ENCODE data around the gene BEX2. TPM values are rescaled to one million over a fixed set of nuclear protein-coding genes. Genes with fewer than 3 reads are reported as not detected.
"Not testable (repeated sequence)": the region's sequence is repeated elsewhere in the genome, so short reads cannot be mapped to it uniquely, and the experiment has no call there.

BEX2 gene
- 1 to 10 TPM; 4.9 to 5.3 TPM for total RNA-seq

DNA sequence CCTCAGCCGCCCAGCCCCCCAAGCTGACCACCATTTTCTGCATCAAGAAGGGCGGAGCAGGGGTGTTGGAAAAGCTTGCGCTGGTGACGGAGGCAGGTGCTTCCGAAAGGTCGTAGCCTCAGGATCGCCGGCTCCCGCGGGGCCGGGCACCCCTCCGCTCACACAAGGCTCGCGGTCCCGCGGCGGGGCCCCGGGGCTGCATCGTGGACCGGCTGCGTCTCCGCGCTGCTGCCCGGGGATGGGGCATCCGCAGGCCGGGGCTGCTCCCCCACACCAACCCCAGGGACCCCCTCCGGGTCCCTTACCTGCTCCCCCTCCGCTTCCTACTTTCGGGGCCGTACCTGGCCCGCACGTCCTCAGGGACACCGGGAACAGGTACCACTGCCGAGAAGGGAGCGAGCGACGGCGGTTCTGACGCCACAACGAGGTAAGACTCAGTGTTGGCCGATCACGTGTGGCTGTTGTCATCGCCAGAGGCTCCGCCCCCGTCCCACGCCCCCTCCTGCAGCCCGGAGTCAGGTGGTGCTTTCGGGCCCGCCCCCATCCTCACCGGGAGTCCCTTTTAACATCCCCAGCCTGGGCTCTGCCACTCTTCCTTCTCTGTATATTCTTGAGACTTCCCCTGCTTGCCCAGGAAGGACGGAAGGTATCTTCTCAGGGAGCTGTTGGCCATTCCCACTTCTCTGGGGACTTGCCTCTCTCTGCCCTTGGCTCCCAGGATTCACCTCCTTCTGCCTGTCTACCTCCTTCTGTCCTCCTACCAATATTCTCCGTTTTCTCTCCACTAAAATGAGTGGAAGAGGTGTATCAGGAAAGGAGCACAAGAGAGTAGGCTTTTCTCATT is at the start of gene BEX2:
BEX2 (minus strand) TSS at position 436 of the 844 bp plus-strand sequence. CDS start 1,014 bp downstream, outside the sequence.
- ChIA-PET POLR2A (interaction anchor here (0.6 kb wide), 1 partner anchor 14 kb away, joined by 3 read pairs; no protein-coding TSS in a partner anchor), CTCF (no interaction called here)

DNA sequence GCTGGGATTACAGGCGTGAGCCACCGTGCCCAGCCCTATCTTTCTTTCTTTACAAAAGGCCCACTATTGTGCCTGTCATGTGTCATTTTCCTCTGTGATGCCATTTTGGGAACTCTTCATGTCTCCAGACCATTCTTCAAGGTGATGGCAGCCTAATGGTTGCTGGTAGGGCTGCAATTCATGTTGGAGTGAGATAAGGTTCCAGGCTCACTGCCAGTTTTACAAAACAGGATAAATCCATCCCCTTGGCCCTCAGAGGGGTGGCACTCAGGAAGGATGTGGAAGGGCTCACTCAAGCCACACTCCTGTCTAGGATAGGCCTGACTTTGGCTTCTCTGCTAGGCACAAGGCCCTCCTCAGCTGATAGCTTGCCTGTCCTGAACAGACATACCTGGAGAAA is 49.3 kb upstream of the BEX2 start:
- no peaks in the 10 kb centered on the region for H3K36me3 Mint-ChIP-seq (ENCODE audit: low read depth)
- DNase-seq (no peak), ATAC-seq (no peak)
- H3K9me3 Mint-ChIP-seq (ENCODE audit: insufficient read depth), result no peaks in the 10 kb centered on the region
- CTCF ChIA-PET, result no interaction called here
- POLR2A ChIA-PET, result no interaction called here
- no peak overlapping the region for H3K4me3 Mint-ChIP-seq
- no peaks in the 10 kb centered on the region for H3K27me3 Mint-ChIP-seq (ENCODE audit: low read depth)
- peaks cover 7% of the 10 kb centered on the region for H3K4me1 Mint-ChIP-seq (ENCODE audit: low read depth)
- no peak overlapping the region for H3K27ac Mint-ChIP-seq

More for the DNA sequence above, at the start of gene BEX2:
- Mint-ChIP-seq H3K27ac (no peak within 1 kb of the TSS), H3K27me3 (ENCODE audit: low read depth) (no peaks in the 10 kb centered on the region), H3K4me1 (ENCODE audit: low read depth) (no peaks in the 10 kb centered on the region), H3K9me3 (ENCODE audit: insufficient read depth) (no peaks in the 10 kb centered on the region), H3K36me3 (ENCODE audit: low read depth) (no peaks in the 10 kb centered on the region), H3K4me3 (peak within 1 kb of the TSS; percentile 66)
- DNase-seq (peak; percentile 85), ATAC-seq (peak; percentile 100)

DNA sequence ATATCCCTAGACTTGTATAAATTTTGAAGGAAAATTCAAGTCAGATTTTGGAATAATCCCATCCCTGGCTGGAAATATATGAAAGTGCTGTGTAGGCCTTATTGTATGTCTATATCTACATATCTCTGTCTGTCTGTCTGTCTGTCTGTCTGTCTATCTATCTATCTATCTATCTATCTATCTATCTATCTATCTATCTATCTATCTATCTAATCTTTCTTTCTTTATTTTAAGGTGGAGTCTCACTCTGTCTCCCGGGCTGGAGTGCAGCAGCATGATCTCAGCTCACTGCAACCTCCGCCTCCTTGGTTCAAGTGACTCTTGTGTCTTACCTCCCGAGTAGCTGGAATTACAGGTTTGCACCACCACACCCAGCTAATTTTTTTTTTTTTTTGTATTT is 48.8 kb upstream of the BEX2 start:
- ATAC-seq; CTCF ChIA-PET; DNase-seq; H3K4me3 Mint-ChIP-seq; H3K27me3 Mint-ChIP-seq (ENCODE audit: low read depth); POLR2A ChIA-PET; H3K4me1 Mint-ChIP-seq (ENCODE audit: low read depth); H3K9me3 Mint-ChIP-seq (ENCODE audit: insufficient read depth); H3K36me3 Mint-ChIP-seq (ENCODE audit: low read depth); H3K27ac Mint-ChIP-seq: not testable (repeated sequence)

DNA sequence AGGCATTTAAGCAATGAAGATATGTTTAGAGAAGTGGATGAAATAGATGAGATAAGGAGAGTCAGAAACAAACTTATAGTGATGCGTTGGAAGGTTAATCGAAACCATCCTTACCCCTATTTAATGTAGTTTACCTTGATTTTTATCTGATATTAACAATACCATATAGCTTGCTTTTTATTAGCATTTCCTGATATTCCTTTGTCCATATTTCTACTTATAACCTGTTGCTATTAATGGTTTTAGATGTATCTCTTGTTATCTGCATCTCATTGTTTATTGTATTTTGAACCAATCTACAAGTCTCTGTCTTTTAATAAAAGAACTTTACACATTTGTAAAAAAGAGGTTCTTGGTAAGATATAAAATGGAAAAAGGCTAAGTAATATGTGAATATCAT is 47.1 kb upstream of the BEX2 start:
- POLR2A ChIA-PET, result no interaction called here
- Mint-ChIP-seq H3K36me3 (ENCODE audit: low read depth) (no peaks in the 10 kb centered on the region), H3K27ac (no peak overlapping the region), H3K4me1 (ENCODE audit: low read depth) (peaks cover 7% of the 10 kb centered on the region), H3K27me3 (ENCODE audit: low read depth) (peaks cover 3% of the 10 kb centered on the region), H3K4me3 (no peak overlapping the region), H3K9me3 (ENCODE audit: insufficient read depth) (no peaks in the 10 kb centered on the region)
- ATAC-seq (no peak), DNase-seq (no peak)
- CTCF ChIA-PET, result no interaction called here

DNA sequence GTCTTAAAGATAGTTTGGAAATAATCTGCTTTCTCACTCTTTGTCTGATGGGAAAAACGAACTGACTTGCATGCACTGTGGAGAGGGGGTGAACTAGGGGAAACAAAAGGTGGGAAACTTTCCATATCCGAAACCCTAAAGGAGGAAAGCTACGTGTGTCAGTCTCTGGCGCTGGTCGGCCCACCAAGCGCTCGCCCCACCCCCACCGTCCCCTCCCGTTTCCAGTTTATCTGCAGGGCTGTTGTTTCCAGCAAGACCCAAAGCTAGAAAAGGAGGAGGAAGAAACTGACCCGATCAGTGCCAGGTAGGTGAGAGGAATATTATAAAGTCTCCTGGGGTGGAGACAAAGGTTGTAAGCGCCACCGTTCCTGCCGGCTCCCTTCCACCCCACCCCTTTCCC is 46.1 kb upstream of the BEX2 start:
- CTCF ChIA-PET, result interaction anchor here (0.7 to 1.1 kb wide), 2 partner anchors 11 to 107 kb away, joined by 3 read pairs; no protein-coding TSS in a partner anchor
- peaks cover 3% of the 10 kb centered on the region for H3K27me3 Mint-ChIP-seq (ENCODE audit: low read depth)
- H3K4me1 Mint-ChIP-seq (ENCODE audit: low read depth), result peaks cover 7% of the 10 kb centered on the region
- H3K4me3 Mint-ChIP-seq, result peak overlapping the region; percentile 79
- POLR2A ChIA-PET, result no interaction called here
- H3K27ac Mint-ChIP-seq, result peak overlapping the region; percentile 46
- DNase-seq (no peak), ATAC-seq (no peak)
- no peaks in the 10 kb centered on the region for H3K36me3 Mint-ChIP-seq (ENCODE audit: low read depth)
- H3K9me3 Mint-ChIP-seq (ENCODE audit: insufficient read depth), result no peaks in the 10 kb centered on the region

DNA sequence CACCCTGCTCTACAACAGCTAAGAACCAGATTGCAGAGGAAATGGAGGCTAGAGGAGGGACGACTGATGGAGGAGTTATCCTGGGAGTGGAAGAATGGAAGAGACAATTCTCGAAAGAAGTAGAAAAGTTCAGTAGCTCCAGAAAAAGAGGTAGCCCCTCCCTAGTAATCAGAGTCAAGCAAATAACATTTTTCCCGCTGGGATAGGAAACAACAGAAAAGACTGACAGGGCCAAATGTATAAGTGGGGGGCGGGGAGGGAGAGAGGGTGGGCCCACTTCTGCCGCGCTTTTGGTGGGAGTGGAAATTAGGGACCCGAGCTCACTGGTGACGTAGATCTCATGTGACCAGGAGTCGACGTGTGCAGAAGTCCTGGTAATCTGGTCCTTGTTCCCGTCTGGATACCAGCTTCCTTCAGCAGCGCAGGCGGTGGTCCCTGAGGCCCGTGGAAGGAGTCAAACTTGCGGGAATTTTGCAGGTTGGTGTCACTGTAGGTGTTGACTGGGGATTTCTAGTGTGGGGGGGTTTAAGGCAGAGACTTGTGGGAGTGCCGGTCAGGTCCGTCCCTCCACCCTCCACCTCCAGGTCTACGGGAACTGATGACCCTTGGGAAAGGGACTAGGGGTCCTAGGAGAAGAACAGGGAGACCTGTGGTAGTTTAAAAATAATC is 45.5 kb upstream of the BEX2 start, which contains the start of gene TCEAL9:
TCEAL9 (plus strand) TSS at position 377 of the 669 bp plus-strand sequence. CDS start 1,179 bp downstream, outside the sequence.
- peak within 1 kb of the TSS; percentile 46 for H3K27ac Mint-ChIP-seq
- POLR2A ChIA-PET, result no interaction called here
- CTCF ChIA-PET, result interaction anchor here (1.1 kb wide), 1 partner anchor 11 kb away, joined by 3 read pairs; no protein-coding TSS in a partner anchor

DNA sequence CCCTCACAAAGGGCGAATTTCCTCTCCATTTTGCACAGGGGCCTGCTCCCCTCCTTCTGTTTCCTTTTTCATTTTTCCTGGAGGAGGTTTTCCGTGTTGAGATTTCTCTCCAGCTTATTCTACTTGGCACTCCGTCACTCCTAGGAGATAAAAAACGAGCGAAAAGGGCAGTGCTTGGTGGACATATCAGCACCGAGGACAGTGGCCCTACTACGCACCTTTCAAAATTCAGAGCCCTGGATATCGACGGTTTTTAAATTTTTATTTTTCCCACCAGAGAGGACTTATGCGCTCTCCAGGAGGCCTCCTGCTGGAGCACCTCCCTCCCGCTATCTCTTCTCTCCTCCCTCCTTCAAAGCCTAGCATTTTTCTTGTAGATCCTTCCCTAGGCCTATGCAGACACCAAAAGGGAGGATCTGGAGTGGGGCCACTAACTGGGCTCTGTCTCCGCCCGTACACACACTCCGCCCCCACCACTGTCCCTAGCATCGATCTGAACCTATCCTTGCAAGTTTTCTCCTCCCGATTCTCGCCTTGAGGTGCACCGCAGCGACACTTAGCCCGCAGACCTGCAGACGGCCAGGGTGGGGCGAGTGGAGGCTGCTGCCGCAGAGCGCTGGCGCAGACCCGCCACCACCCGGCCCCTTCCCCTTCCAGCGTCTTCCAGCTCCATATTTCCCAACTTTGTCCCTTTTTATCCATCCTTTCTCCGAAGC is 37.0 kb upstream of the BEX2 start:
- no peaks in the 10 kb centered on the region for H3K9me3 Mint-ChIP-seq (ENCODE audit: insufficient read depth)
- POLR2A ChIA-PET, result no interaction called here
- H3K36me3 Mint-ChIP-seq (ENCODE audit: low read depth), result no peaks in the 10 kb centered on the region
- peaks cover 2% of the 10 kb centered on the region for H3K4me1 Mint-ChIP-seq (ENCODE audit: low read depth)
- no peak for DNase-seq
- CTCF ChIA-PET, result no interaction called here
- no peak for ATAC-seq
- peaks cover 4% of the 10 kb centered on the region for H3K27me3 Mint-ChIP-seq (ENCODE audit: low read depth)
- no peak overlapping the region for H3K4me3 Mint-ChIP-seq
- no peak overlapping the region for H3K27ac Mint-ChIP-seq

More for the DNA sequence above, 45.5 kb upstream of the BEX2 start, which contains the start of gene TCEAL9:
- peak within 1 kb of the TSS; percentile 79 for H3K4me3 Mint-ChIP-seq
- peaks cover 3% of the 10 kb centered on the region for H3K27me3 Mint-ChIP-seq (ENCODE audit: low read depth)
- DNase-seq, result no peak
- ATAC-seq, result no peak
- peaks cover 7% of the 10 kb centered on the region for H3K4me1 Mint-ChIP-seq (ENCODE audit: low read depth)
- H3K9me3 Mint-ChIP-seq (ENCODE audit: insufficient read depth), result no peaks in the 10 kb centered on the region
- H3K36me3 Mint-ChIP-seq (ENCODE audit: low read depth), result no peaks in the 10 kb centered on the region

DNA sequence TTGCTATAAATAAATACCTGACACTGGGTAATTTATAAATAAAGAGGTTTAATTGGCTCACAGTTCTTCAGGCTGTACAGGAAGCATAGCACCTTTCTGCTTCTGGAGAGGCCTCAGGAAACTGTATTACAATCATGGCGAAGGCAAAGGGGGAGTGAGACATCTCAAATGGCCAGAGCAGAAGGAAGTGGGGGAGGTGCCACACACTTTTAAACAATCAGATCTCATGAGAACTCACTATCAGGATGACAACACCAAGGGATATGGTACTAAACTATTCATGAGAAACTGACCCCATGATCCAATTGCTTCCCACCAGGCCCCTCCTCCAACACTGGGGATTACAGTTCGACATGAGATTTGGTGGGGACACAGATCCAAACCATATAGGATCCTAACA is 33.8 kb upstream of the BEX2 start:
- DNase-seq, result no peak
- no peaks in the 10 kb centered on the region for H3K9me3 Mint-ChIP-seq (ENCODE audit: insufficient read depth)
- H3K27me3 Mint-ChIP-seq (ENCODE audit: low read depth), result peaks cover 10% of the 10 kb centered on the region
- no peak for ATAC-seq
- CTCF ChIA-PET, result no interaction called here
- POLR2A ChIA-PET, result no interaction called here
- peaks cover 2% of the 10 kb centered on the region for H3K4me1 Mint-ChIP-seq (ENCODE audit: low read depth)
- H3K27ac Mint-ChIP-seq, result no peak overlapping the region
- H3K4me3 Mint-ChIP-seq, result no peak overlapping the region
- no peaks in the 10 kb centered on the region for H3K36me3 Mint-ChIP-seq (ENCODE audit: low read depth)

DNA sequence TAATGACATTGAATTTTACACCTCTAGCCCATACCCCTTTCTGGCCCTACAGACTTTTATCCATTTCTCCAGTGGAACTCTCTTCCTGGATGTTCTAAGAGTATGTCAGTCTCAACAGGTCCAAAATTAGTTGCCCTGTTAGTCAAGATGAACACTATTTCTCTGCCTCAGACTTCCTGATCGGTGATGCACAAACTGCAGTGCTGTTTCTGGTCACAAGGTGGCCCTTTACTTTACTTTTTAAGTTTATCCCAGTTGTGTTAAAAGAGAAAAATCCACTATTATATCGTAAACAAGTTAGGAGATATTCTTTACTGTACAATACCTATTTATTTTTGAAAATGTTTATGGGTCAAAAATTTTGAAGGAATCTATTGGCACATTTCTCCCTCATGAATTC is 32.3 kb upstream of the BEX2 start:
- Mint-ChIP-seq H3K4me1 (ENCODE audit: low read depth) (peaks cover 2% of the 10 kb centered on the region), H3K4me3 (no peak overlapping the region), H3K27me3 (ENCODE audit: low read depth) (peaks cover 10% of the 10 kb centered on the region), H3K36me3 (ENCODE audit: low read depth) (no peaks in the 10 kb centered on the region), H3K27ac (no peak overlapping the region), H3K9me3 (ENCODE audit: insufficient read depth) (no peaks in the 10 kb centered on the region)
- CTCF ChIA-PET, result interaction anchor here (0.7 to 1.4 kb wide), 3 partner anchors 121 to 147 kb away, joined by 3 to 9 read pairs (median 3); no protein-coding TSS in a partner anchor
- DNase-seq (peak; percentile 46), ATAC-seq (no peak)
- POLR2A ChIA-PET, result no interaction called here

DNA sequence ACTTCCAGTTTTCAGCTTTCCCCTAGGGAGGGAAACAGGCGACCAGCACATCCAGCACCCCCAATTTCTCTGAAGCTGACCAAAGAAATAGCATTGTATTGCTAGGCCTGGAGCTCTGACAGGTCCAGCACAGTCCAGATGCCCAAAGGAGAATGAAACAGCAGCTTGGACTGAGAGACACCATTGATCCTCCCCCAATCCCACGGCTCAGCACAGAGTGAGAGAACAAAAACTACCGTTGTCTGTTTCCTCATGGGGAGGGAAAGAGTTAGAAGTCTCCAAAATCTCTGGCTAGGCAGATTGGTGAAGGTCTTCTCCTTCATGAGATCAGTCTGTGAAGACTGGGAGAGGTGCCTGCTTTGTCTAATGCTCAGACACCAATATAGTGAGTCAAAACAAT is 27.9 kb upstream of the BEX2 start:
- Mint-ChIP-seq H3K9me3 (ENCODE audit: insufficient read depth) (no peaks in the 10 kb centered on the region), H3K4me3 (no peak overlapping the region), H3K4me1 (ENCODE audit: low read depth) (peaks cover 2% of the 10 kb centered on the region), H3K27me3 (ENCODE audit: low read depth) (peaks cover 13% of the 10 kb centered on the region), H3K27ac (no peak overlapping the region), H3K36me3 (ENCODE audit: low read depth) (no peaks in the 10 kb centered on the region)
- no peak for ATAC-seq
- no peak for DNase-seq
- CTCF ChIA-PET, result interaction anchor here (0.6 to 1.3 kb wide), 3 partner anchors 9 to 328 kb away, joined by 3 read pairs; partner anchors contain the start of gene TCEAL7
- POLR2A ChIA-PET, result no interaction called here

DNA sequence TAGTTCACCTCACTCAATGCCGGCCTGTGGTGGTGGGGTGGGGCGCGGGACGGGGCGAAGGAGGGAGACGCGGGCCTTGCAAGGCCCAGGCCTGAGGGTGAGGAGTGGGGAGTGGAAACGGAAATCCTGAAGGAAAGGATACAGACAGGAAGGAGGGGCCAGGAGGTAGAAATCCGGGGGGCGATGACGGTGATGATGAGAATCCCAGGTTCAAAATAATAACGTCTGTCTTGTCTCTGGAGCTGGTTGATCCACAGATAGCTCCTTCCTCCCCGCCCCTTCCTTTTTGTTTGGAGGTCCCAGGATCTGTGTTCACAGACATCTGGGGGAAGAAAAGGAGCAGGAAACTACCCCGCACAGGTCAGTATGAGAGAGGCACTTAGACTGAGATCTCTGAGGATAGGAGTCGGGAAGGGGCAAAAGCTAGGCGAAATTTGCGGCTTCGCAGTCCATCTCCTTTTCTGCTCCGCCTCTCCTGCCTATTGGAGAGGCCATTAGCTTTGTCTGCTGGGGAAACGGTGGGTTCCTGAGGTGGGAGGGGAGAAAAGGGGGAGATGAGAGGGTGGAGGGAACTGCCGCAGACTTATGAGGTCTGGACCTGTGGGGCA is 20.0 kb upstream of the BEX2 start:
- ATAC-seq (no peak), DNase-seq (no peak)
- CTCF ChIA-PET, result no interaction called here
- H3K4me1 Mint-ChIP-seq (ENCODE audit: low read depth), result no peaks in the 10 kb centered on the region
- H3K9me3 Mint-ChIP-seq (ENCODE audit: insufficient read depth), result no peaks in the 10 kb centered on the region
- POLR2A ChIA-PET, result no interaction called here
- H3K27me3 Mint-ChIP-seq (ENCODE audit: low read depth), result peaks cover 14% of the 10 kb centered on the region
- H3K36me3 Mint-ChIP-seq (ENCODE audit: low read depth), result no peaks in the 10 kb centered on the region
- H3K4me3 Mint-ChIP-seq, result no peak overlapping the region
- no peak overlapping the region for H3K27ac Mint-ChIP-seq
